H1 (cell line): Measurements from ENCODE around the gene GNLY. TPM values are rescaled to one million over a fixed set of nuclear protein-coding genes. Genes with fewer than 3 reads are reported as not detected.
A peak's percentile ranks its signal among the peaks of the same experiment; 100 is the strongest.

Experiments
- FOSL1 ChIP-seq: IDR thresholded peaks from 2 replicates; pipeline ENCODE4 v1.6.1; 2011; ENCODE audit warnings: mild to moderate bottlenecking, low read depth, low read length, moderate library complexity; ENCODE audit not compliant: insufficient read depth
- RAD21 ChIP-seq, 2 experiments: IDR thresholded peaks in 1 of 2; conservative IDR thresholded peaks in 1 of 2; 2 replicates each; pipeline ENCODE4 v1.6.1; 2011; ENCODE audit warnings: low read depth in 2 of 2, low read length in 2 of 2, improper control_type of control experiment in 1 of 2, inconsistent platforms in 1 of 2, mild to moderate bottlenecking in 1 of 2, moderate library complexity in 1 of 2
- polyA plus RNA-seq, 7 experiments: library from polyadenylated mRNA; depleted of rRNA in 3 of 7; stranded (reverse) in 5 of 7; unstranded in 2 of 7; fragments of >200 nt in 5 of 7; fragments of 200-250 nt in 2 of 7; gene quantifications; 1 replicate in 5 of 7; 2 replicates in 1 of 7; 4 replicates in 1 of 7; pipeline versions ENCODE4 v1.2.1 to v1.2.3, GENCODE V29; 2011 to 2013; ENCODE audit warnings: missing spikeins in 2 of 7, mixed read lengths in 2 of 7
- total RNA-seq: library from RNA; stranded (reverse); fragmentation: NEBNext Ultra II Directional; extraction: Animal tissue kit (Norgen Biotek cat#: 25700); gene quantifications from 2 replicates; pipeline ENCODE4 v1.2.1, GENCODE V29; 2021

GNLY gene
- total and polyA plus RNA-seq, 2 of the 8 experiments (the other 6 are each of a cell fraction or from before 2014, with no cell fraction given): 0.03 TPM; not detected in 1

DNA sequence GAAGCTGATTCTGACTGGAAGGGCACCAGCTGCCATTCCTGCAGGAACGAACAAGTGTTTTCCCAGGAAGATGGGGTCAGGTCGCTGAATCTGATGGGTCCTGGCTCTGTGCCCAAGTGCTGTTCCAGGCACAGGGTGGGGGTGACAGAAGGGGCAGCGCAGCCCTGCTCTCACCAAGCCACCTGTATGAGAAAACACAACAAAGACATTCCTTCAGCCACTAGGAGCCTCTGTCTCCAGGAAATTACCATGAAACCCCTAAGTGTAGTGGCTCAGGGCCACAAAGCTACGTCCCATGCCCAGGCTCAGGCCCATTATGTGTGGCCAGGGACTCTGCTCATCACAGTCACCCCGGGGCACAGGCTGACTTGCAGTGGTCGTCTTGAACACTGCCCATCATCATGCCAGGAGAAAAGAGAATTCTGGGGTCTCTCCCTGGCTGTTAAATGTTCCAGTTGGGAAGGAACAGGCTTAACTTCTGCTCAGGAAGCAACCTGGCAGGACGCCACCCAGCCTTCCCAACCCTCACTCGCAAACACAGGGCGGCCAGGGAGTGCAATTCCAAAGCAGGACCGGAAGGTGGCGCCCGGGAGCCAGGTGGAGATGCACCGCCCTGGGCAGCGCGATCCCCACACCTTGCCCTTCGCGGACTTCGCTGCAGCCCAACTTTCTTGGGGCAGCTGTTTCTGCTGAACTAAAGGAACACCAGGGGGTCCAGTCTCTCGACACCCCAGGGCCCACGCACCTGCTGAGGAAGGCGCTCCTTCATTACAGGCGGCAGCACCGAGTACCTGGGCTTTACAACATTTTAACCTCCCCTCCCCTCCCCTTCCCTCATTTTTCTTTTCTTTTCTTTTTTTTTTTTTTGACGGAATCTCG lies 15.1 kb upstream of the GNLY start (continued):
- TF ChIP-seq FOSL1 (no peak), RAD21 (IDR thresholded peaks at IDR 0.05 in 1 of 2, conservative IDR thresholded peaks at IDR 0.05 in 1 of 2; ENCODE audit: low read depth in 2 of 2, low read length in 2 of 2) (peak; percentile 86 to 90)
- TF ChIP-seq, all 59 proteins: peak for 7
